ENCODE data around the gene SSR1.

GRCh38 chr6:7241160-7241559 is 71.8 kb downstream of the SSR1 start:
- TF ChIP-seq, protein P1, sequence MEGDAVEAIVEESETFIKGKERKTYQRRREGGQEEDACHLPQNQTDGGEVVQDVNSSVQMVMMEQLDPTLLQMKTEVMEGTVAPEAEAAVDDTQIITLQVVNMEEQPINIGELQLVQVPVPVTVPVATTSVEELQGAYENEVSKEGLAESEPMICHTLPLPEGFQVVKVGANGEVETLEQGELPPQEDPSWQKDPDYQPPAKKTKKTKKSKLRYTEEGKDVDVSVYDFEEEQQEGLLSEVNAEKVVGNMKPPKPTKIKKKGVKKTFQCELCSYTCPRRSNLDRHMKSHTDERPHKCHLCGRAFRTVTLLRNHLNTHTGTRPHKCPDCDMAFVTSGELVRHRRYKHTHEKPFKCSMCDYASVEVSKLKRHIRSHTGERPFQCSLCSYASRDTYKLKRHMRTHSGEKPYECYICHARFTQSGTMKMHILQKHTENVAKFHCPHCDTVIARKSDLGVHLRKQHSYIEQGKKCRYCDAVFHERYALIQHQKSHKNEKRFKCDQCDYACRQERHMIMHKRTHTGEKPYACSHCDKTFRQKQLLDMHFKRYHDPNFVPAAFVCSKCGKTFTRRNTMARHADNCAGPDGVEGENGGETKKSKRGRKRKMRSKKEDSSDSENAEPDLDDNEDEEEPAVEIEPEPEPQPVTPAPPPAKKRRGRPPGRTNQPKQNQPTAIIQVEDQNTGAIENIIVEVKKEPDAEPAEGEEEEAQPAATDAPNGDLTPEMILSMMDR (IDR thresholded peaks at IDR 0.05; ENCODE audit: insufficient read depth, low read length, poor library complexity, severe bottlenecking), result no peak
- no peak for TF ChIP-seq EZH2phosphoT487 (conservative IDR thresholded peaks at IDR 0.05; ENCODE audit: low read length)

All from SU-DHL-6 (cell line).